Peyer's patch (tissue), 4 donors: Measurements from ENCODE around the gene TRIP10. TPM values are rescaled to one million over a fixed set of nuclear protein-coding genes. Genes with fewer than 3 reads are reported as not detected.

Experiments used
- DNase-seq, 3 donors: peaks; one replicate each; pipeline ENCODE4 v3.0.0-alpha.2; 2017 to 2019
- H3K27ac ChIP-seq, 4 donors: fragments of 200-600 bp; sonication (generic); one replicate each; pipeline ENCODE4 v1.5.1; 2016 to 2019
- H3K27me3 ChIP-seq, 2 donors: fragments of 200-600 bp; sonication (generic); one replicate each; pipeline ENCODE4 v1.5.1; 2019
- H3K36me3 ChIP-seq, 3 donors: fragments of 200-600 bp; sonication (generic); one replicate each; pipeline ENCODE4 v1.5.1; 2016 to 2019
- H3K4me1 ChIP-seq, 4 donors: fragments of 200-600 bp; sonication (generic); one replicate each; pipeline ENCODE4 v1.5.1; 2016 to 2019
- H3K4me3 ChIP-seq, 4 donors: fragments of 200-600 bp; sonication (generic); 1 replicate in 3 of 4; 2 replicates in 1 of 4; pipeline ENCODE4 v1.5.1; 2016 to 2019; ENCODE audit warnings: mild to moderate bottlenecking in 1 of 4
- H3K9me3 ChIP-seq, 4 donors: fragments of 200-600 bp; sonication (generic); one replicate each; pipeline ENCODE4 v1.5.1; 2016 to 2019; ENCODE audit warnings: mild to moderate bottlenecking in 1 of 4
- POLR2A ChIP-seq, 2 donors: fragments of 450-650 bp; IDR thresholded peaks; one replicate each; pipeline ENCODE4 v1.5.1; 2017; ENCODE audit warnings: antibody characterized with exemption in 2 of 2, mild to moderate bottlenecking in 2 of 2, moderate library complexity in 2 of 2
- total RNA-seq, 4 donors: library from RNA; depleted of rRNA; stranded (reverse); fragments of >200 nt; gene quantifications; one replicate each; pipeline ENCODE4 v1.1.0, GENCODE V29; 2016
- TF ChIP-seq, protein P1 (sequence below), 6 experiments: fragments of 450-650 bp in 4 of 6; fragments of 200-600 bp in 2 of 6; sonication (generic) in 1 of 6; IDR thresholded peaks; one replicate each; pipeline ENCODE4 v1.5.1; 2017 to 2019; ENCODE audit warnings: antibody characterized with exemption in 6 of 6, mild to moderate bottlenecking in 3 of 6, moderate library complexity in 1 of 6

Gene TRIP10
- total RNA-seq, 4 donors from 2014 or later, result 30.1 to 314 (median 81.5) TPM

DNA sequence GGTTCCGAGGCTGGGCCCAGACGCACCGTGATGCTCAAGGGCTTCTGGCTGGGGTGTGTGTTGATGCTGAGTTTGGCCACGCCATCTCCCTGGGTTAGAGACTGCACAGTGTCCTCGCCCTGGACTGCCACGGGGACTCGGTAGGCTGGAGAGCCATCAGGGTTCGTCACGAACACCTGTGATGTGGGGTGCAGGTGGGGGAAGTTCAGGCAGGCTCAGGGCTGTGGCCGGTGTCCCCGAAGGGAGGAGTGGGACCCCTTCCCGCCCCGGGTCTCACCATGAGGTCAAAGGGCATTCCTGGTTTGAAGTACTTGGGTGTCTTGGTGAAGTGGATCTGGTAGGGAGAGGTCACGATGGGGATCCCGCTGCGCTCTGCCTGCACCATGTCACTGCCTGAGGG is 27.2 kb upstream of the TRIP10 start:
- DNase-seq, result no peak
- H3K4me1 ChIP-seq, result no peaks in the 10 kb centered on the region
- no peak overlapping the region for H3K4me3 ChIP-seq
- H3K27ac ChIP-seq, result no peak overlapping the region
- H3K36me3 ChIP-seq, result no peaks in the 10 kb centered on the region
- no peak for TF ChIP-seq POLR2A (IDR thresholded peaks at IDR 0.05)
- TF ChIP-seq, protein P1, sequence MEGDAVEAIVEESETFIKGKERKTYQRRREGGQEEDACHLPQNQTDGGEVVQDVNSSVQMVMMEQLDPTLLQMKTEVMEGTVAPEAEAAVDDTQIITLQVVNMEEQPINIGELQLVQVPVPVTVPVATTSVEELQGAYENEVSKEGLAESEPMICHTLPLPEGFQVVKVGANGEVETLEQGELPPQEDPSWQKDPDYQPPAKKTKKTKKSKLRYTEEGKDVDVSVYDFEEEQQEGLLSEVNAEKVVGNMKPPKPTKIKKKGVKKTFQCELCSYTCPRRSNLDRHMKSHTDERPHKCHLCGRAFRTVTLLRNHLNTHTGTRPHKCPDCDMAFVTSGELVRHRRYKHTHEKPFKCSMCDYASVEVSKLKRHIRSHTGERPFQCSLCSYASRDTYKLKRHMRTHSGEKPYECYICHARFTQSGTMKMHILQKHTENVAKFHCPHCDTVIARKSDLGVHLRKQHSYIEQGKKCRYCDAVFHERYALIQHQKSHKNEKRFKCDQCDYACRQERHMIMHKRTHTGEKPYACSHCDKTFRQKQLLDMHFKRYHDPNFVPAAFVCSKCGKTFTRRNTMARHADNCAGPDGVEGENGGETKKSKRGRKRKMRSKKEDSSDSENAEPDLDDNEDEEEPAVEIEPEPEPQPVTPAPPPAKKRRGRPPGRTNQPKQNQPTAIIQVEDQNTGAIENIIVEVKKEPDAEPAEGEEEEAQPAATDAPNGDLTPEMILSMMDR (IDR thresholded peaks at IDR 0.05), result no peak
- H3K27me3 ChIP-seq, result no peaks in the 10 kb centered on the region
- H3K9me3 ChIP-seq, result no peaks in the 10 kb centered on the region

DNA sequence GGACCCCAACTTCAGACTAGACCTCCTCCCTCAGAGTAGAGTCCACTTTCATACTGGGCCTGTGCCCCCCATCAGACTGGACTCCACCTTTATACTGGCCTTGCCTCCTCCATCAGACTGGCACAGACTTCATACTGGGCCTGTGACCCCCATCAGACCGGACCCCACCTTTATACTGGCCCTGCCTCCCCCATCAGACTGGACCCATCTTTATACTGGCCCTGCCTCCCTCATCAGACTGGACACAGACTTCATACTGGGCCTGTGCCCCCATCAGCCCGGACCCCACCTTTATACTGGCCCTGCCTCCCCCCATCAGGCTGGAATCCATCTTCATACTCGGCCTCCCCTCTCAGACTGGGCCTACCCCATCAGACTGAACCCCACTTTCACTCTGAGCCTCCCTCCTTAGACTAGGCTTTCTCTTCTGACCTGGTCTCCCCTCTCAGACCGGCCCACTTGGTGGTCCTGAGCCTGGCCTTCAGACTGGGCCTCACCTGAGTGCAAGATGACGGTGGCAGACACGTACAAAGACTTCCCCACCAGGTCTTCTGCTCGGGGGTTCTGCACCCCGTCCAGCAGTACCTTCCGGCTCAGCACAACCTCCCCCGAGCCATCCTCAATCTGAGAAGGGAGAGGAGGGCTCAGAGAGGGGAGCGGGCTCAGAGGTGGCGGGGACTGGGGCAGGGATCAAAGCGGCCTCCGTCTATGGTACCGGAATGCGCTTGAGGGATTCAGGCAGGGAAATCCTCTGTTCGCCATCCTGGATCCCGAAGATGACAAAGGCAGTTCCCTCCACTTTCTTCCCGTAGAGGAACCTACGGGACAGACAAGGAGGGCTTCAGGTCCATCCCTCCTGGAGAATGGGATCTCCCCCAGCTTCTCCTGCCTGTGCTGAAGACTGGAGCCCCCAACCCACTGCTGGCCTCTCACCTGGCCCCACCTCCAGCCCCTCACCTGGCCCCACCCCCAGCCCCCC is 26.5 kb upstream of the TRIP10 start:
- no peaks in the 10 kb centered on the region for H3K36me3 ChIP-seq
- TF ChIP-seq, protein P1 (IDR thresholded peaks at IDR 0.05), result no peak
- no peak for TF ChIP-seq POLR2A (IDR thresholded peaks at IDR 0.05)
- H3K27ac ChIP-seq, result no peak overlapping the region
- H3K4me1 ChIP-seq, result no peaks in the 10 kb centered on the region
- H3K9me3 ChIP-seq, result no peaks in the 10 kb centered on the region
- no peak overlapping the region for H3K4me3 ChIP-seq
- H3K27me3 ChIP-seq, result no peaks in the 10 kb centered on the region
- DNase-seq, result no peak

DNA sequence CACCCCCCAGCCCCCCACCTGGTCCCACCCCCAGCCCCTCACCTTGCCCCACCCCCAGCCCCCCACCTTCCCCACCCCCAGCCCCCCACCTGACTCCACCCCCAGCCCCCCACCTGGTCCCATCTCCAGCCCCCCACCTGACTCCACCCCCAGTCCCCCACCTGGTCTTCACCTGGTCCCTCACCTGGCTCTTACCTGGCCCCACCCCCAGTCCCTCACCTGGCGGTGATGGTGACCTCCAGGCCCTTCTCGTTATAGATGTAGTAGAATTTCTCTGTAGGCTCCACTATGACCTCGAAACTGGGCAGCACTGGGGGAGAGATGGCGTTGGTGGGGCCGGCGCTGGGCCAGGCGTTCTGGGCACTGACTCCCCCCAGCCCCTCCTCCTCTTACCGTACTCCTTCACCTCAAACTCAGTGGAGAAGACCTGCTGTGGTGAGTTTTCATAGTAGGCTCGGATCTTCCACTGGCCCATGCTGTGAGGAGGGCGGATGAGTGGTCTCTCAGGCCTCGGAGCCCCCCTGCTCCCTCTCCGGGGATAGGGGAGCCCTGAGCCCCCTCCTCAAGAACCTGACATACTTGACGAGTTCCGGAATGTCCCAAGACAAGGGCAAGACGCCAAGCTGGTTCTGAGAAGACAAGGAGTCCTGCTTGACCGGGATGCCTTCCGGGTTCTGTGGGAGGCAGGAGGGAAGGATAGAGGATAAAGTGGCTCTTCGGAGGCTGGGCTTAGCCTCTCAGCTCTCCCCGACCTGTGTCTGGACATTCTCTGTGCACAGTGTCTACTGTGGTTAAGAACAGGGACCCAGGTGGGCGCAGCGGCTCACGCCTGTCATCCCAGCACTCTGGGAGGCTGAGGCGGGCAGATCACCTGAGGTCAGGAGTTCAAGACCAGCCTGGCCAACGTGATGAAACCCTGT is 25.4 kb upstream of the TRIP10 start:
- DNase-seq, result no peak
- no peaks in the 10 kb centered on the region for H3K36me3 ChIP-seq
- H3K27me3 ChIP-seq, result no peaks in the 10 kb centered on the region
- H3K4me1 ChIP-seq, result no peaks in the 10 kb centered on the region
- no peaks in the 10 kb centered on the region for H3K9me3 ChIP-seq
- no peak overlapping the region for H3K27ac ChIP-seq
- TF ChIP-seq POLR2A (IDR thresholded peaks at IDR 0.05), result no peak
- TF ChIP-seq, protein P1 (IDR thresholded peaks at IDR 0.05), result no peak
- no peak overlapping the region for H3K4me3 ChIP-seq

DNA sequence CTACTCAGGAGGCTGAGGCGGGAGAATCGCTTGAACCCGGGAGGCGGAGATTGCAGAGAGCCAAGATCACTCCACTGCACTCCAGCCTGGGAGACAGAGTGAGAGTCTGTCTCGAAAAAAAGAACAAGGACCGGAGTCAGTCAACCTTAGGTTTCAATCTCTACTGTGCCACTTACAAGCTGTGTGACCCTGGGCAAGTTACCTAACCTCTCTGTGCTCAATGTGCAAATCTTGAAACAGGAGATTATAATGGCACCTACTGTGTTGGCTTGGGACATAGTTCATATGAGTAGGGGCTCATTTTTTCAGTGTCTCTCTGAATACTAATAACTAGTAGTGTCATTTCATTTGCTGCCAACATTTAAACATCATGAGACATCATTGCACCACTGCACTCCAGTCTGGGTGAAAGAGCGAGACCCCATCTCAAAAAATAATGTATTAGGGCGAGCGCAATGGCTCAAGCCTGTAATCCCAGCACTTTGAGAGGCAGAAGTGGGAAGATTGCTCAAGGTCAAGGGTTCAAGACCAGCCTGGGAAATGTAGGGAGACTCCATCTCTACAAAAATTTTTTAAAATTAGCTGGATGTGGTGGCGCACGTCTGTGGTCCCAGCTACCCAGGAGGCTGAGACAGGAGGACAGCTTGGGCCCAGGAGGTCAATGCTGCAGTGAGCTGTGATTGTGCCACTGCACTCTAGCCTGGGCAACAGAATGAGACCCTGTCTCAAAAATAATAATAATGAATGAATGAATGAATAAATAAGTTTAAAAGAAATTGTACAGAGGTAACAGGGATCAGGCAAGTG is 24.5 kb upstream of the TRIP10 start:
- H3K36me3 ChIP-seq, result no peaks in the 10 kb centered on the region
- TF ChIP-seq, protein P1 (IDR thresholded peaks at IDR 0.05), result no peak
- no peak for TF ChIP-seq POLR2A (IDR thresholded peaks at IDR 0.05)
- no peak overlapping the region for H3K27ac ChIP-seq
- no peaks in the 10 kb centered on the region for H3K4me1 ChIP-seq
- no peaks in the 10 kb centered on the region for H3K27me3 ChIP-seq
- no peaks in the 10 kb centered on the region for H3K9me3 ChIP-seq
- H3K4me3 ChIP-seq, result no peak overlapping the region
- no peak for DNase-seq

DNA sequence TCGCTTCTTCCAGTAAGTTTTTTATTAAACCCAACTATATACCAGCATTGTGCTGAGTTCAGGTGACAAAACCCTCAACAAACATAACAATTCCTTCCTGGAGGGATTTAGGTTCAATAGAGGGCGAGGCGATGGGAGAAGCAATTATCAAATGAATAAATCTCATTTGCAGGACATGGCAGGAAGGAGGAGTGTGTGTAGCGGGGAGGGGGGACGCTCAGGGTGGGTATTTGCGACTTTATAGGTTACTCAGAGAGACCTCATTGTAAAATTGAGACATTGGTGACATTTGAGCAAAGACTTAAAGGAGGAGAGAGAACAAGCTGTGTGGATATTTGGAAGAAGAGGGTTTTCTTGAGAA is 22.9 kb upstream of the TRIP10 start:
- no peak overlapping the region for H3K4me3 ChIP-seq
- no peak overlapping the region for H3K27ac ChIP-seq
- no peaks in the 10 kb centered on the region for H3K27me3 ChIP-seq
- no peaks in the 10 kb centered on the region for H3K4me1 ChIP-seq
- DNase-seq, result no peak
- no peaks in the 10 kb centered on the region for H3K36me3 ChIP-seq
- TF ChIP-seq, protein P1 (IDR thresholded peaks at IDR 0.05), result no peak
- no peak for TF ChIP-seq POLR2A (IDR thresholded peaks at IDR 0.05)
- no peaks in the 10 kb centered on the region for H3K9me3 ChIP-seq
